Measurements from ENCODE around the gene ATP8B4.

DNA sequence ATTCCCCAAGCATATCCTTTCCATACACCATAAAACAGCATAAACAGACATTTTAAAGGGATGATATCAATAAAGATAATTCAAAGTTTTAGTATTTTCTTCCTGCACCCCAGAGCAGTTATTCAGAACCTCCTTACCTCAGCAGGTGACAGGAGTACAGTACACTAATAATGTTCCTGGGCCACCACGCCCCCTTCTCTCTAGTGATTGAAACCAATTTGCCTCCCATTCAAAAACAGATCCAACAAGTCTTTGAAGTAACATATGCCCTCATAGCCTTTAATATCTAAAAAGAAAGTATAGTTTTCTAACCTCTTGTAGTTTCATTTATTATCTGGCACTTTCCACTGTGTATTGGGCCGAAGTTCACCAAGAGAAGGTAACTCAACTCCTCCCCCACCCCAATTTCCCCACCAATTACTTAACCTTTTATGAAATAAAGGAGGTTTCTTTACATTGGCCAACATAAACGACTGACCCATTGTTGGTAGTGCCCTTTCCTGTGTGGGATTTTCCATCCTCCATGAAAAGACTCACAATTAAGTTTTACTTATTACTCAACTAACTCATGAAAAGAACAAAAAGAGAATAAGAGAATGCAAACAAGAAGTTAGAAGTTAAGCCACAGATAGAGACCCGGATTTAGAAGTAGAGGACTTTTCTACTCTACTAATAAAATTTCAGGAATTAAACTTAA is 5.0 kb upstream of the ATP8B4 start:
- no peak for TF ChIP-seq EZH2 (IDR thresholded peaks at IDR 0.05; ENCODE audit: insufficient read depth, poor library complexity, severe bottlenecking)
- no peak for TF ChIP-seq EZH2phosphoT487 (IDR thresholded peaks at IDR 0.05; ENCODE audit: insufficient read depth, low read depth)

All from GM23248 (cell line).